Stomach (tissue), 4 donors: ENCODE data around the gene KCNH5.

Source experiments
- EP300 ChIP-seq: sonication (generic); formaldehyde crosslinking; IDR thresholded peaks from one replicate; pipeline ENCODE4 v1.6.1; 2017; ENCODE audit warnings: antibody characterized with exemption
- POLR2A ChIP-seq, 4 donors: fragments of 450-650 bp; IDR thresholded peaks; one replicate each; pipeline ENCODE4 v1.6.1; 2016; ENCODE audit warnings: antibody characterized with exemption in 4 of 4, control low read depth in 2 of 4, mild to moderate bottlenecking in 1 of 4, moderate library complexity in 1 of 4
- TF ChIP-seq, protein P1 (sequence below), 7 experiments: fragments of 450-650 bp in 4 of 7; fragments of 200-600 bp in 3 of 7; sonication (generic) in 3 of 7; IDR thresholded peaks; one replicate each; pipeline ENCODE4 v1.5.1; 2016 to 2019; ENCODE audit warnings: antibody characterized with exemption in 7 of 7, control low read depth in 2 of 7, mild to moderate bottlenecking in 1 of 7

DNA sequence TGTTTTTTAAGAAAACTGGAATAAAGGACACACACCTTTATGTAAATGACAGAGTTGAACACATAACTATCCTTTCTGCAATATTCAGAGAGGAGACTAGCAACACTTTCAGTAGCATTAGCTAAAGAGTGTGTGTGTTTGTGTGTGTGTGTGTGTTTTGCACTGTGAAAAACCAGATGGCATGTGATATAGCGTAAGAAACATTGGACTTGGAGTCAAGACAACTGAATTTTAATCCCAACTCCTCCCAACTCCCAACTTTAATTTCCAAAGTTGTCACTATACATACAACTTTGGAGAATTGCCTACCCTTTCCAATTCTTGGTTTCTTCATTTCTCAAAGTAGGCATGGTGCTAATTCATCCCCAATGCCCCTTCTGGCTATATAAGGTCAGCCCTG, 347.8 kb downstream of the KCNH5 start:
- TF ChIP-seq, protein P1, sequence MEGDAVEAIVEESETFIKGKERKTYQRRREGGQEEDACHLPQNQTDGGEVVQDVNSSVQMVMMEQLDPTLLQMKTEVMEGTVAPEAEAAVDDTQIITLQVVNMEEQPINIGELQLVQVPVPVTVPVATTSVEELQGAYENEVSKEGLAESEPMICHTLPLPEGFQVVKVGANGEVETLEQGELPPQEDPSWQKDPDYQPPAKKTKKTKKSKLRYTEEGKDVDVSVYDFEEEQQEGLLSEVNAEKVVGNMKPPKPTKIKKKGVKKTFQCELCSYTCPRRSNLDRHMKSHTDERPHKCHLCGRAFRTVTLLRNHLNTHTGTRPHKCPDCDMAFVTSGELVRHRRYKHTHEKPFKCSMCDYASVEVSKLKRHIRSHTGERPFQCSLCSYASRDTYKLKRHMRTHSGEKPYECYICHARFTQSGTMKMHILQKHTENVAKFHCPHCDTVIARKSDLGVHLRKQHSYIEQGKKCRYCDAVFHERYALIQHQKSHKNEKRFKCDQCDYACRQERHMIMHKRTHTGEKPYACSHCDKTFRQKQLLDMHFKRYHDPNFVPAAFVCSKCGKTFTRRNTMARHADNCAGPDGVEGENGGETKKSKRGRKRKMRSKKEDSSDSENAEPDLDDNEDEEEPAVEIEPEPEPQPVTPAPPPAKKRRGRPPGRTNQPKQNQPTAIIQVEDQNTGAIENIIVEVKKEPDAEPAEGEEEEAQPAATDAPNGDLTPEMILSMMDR (IDR thresholded peaks at IDR 0.05), result no peak
- TF ChIP-seq POLR2A (IDR thresholded peaks at IDR 0.05) (no peak), EP300 (no peak)
